Measurements from ENCODE around the gene USF2.
"Not testable (repeated sequence)": the region's sequence is repeated elsewhere in the genome, so short reads cannot be mapped to it uniquely, and the experiment has no call there.

The USF2 gene

GRCh38 chr19:35268536-35269437, at the start of gene USF2:
Gene USF2 (plus strand): TSS chr19:35268962. CDS start chr19:35269102, 140 bp downstream.
- peak in 1 of 2 experiments; percentile 34 for DNase-seq

GRCh38 chr19:35219008-35219407, 49.8 kb upstream of the USF2 start:
- DNase-seq, result no peak

- DNase-seq, result no peak
Observed at GRCh38 chr19:35220315-35220921, 48.3 kb upstream of the USF2 start.

GRCh38 chr19:35220973-35221590, 47.7 kb upstream of the USF2 start:
- DNase-seq, result not testable (repeated sequence)

- DNase-seq, result no peak
Observed at GRCh38 chr19:35222373-35223015, 46.3 kb upstream of the USF2 start.

GRCh38 chr19:35223084-35223790, 45.5 kb upstream of the USF2 start:
- DNase-seq, result no peak

- DNase-seq, result no peak
Observed at GRCh38 chr19:35223862-35224505, 44.8 kb upstream of the USF2 start.

GRCh38 chr19:35224681-35225571, 43.8 kb upstream of the USF2 start:
- no peak for DNase-seq

GRCh38 chr19:35225951-35226350, 42.8 kb upstream of the USF2 start:
- DNase-seq, result no peak

GRCh38 chr19:35226748-35227147, 42.0 kb upstream of the USF2 start:
- DNase-seq, result no peak

- no peak for DNase-seq
Observed at GRCh38 chr19:35228177-35228930, 40.4 kb upstream of the USF2 start, which contains the start of gene FAM187B. Gene FAM187B (minus strand): TSS chr19:35228739. CDS start chr19:35228680, 59 bp downstream.

GRCh38 chr19:35229601-35230000, 39.2 kb upstream of the USF2 start:
- DNase-seq, result no peak

GRCh38 chr19:35231956-35232645, 36.7 kb upstream of the USF2 start:
- no peak for DNase-seq

- no peak for DNase-seq
Observed at GRCh38 chr19:35232912-35233311, 35.9 kb upstream of the USF2 start.

GRCh38 chr19:35236638-35237400, 31.9 kb upstream of the USF2 start:
- no peak for DNase-seq

GRCh38 chr19:35239597-35239996, 29.2 kb upstream of the USF2 start:
- not testable (repeated sequence) for DNase-seq

- DNase-seq, result no peak
Observed at GRCh38 chr19:35240327-35240726, 28.4 kb upstream of the USF2 start.

GRCh38 chr19:35241417-35241816, 27.3 kb upstream of the USF2 start:
- DNase-seq, result no peak

Measured in SW 1271 (cell line).